H1 (cell line): ENCODE measurements around the gene RASGRF1. TPM values are rescaled to one million over a fixed set of nuclear protein-coding genes. Genes with fewer than 3 reads are reported as not detected.

Source experiments
- CTCF ChIP-seq, 3 experiments: IDR thresholded peaks; 1 replicate in 2 of 3; 2 replicates in 1 of 3; pipeline versions ENCODE4 v1.5.1 to v1.6.1; 2011; ENCODE audit warnings: low read length in 3 of 3, mild to moderate bottlenecking in 3 of 3, inconsistent platforms in 2 of 3, low read depth in 1 of 3, moderate library complexity in 1 of 3; ENCODE audit not compliant: insufficient read depth in 1 of 3; ENCODE audit errors: control extremely low read depth in 1 of 3
- E2F6 ChIP-seq: IDR thresholded peaks from 2 replicates; pipeline ENCODE4 v1.6.1; 2012; ENCODE audit warnings: inconsistent platforms
- KDM1A ChIP-seq: fragments of 200-600, 300-600 bp; sonication (generic); IDR thresholded peaks from 2 replicates; pipeline ENCODE4 v1.7.1; 2016; ENCODE audit warnings: mild to moderate bottlenecking, low read length, borderline replicate concordance
- MAFK ChIP-seq: IDR thresholded peaks from 2 replicates; pipeline ENCODE4 v1.6.1; 2012; ENCODE audit warnings: low read depth, mild to moderate bottlenecking, improper control_type of control experiment, low read length
- SP2 ChIP-seq: IDR thresholded peaks from 2 replicates; pipeline ENCODE4 v1.6.1; 2012; ENCODE audit warnings: mild to moderate bottlenecking, low read length, inconsistent platforms
- polyA plus RNA-seq, 7 experiments: library from polyadenylated mRNA; depleted of rRNA in 3 of 7; stranded (reverse) in 5 of 7; unstranded in 2 of 7; fragments of >200 nt in 5 of 7; fragments of 200-250 nt in 2 of 7; gene quantifications; 1 replicate in 5 of 7; 2 replicates in 1 of 7; 4 replicates in 1 of 7; pipeline versions ENCODE4 v1.2.1 to v1.2.3, GENCODE V29; 2011 to 2013; ENCODE audit warnings: missing spikeins in 2 of 7, mixed read lengths in 2 of 7
- total RNA-seq: library from RNA; stranded (reverse); fragmentation: NEBNext Ultra II Directional; extraction: Animal tissue kit (Norgen Biotek cat#: 25700); gene quantifications from 2 replicates; pipeline ENCODE4 v1.2.1, GENCODE V29; 2021

RASGRF1 gene
- total and polyA plus RNA-seq, 2 of the 8 experiments (the other 6 are each of a cell fraction or from before 2014, with no cell fraction given) = 0.42 to 0.67 TPM

- TF ChIP-seq CTCF (IDR thresholded peaks at IDR 0.05; ENCODE audit: control extremely low read depth in 1 of 3, insufficient read depth in 1 of 3, low read depth in 1 of 3, low read length in 3 of 3) = no peak
- TF ChIP-seq SP2 = no peak
- TF ChIP-seq KDM1A = no peak
- no peak for TF ChIP-seq E2F6
- no peak for TF ChIP-seq MAFK
Measured at GRCh38 chr15:78988361-78988911, 102.1 kb downstream of the RASGRF1 start (continued).
